Psoas muscle (tissue), 8 donors: Measurements from ENCODE around the gene FHAD1. TPM values are rescaled to one million over a fixed set of nuclear protein-coding genes. Genes with fewer than 3 reads are reported as not detected.

ENCODE experiments used
- ATAC-seq, 4 donors: fragments of 200-7000 bp; cut with Tn5 transposase; one replicate each; pipeline ENCODE4 v1.9.1; 2020; ENCODE audit warnings: moderate library complexity in 3 of 4, mild to moderate bottlenecking in 2 of 4
- DNase-seq, 2 donors: peaks; one replicate each; pipeline ENCODE4 v3.0.0-alpha.2; 2020
- H3K27ac ChIP-seq: fragments of 200-600 bp; one replicate; pipeline ENCODE4 v1.8.0; 2022
- H3K27me3 ChIP-seq, 3 donors: fragments of 200-600 bp in 1 of 3; one replicate each; pipeline versions ENCODE4 v1.6.1 to v1.8.0; 2013 to 2022; ENCODE audit warnings: low read length in 2 of 3, mild to moderate bottlenecking in 2 of 3, moderate library complexity in 1 of 3; ENCODE audit not compliant: insufficient read depth in 3 of 3
- H3K36me3 ChIP-seq, 2 donors: fragments of 200-600 bp in 1 of 2; one replicate each; pipeline versions ENCODE4 v1.6.1 to v1.8.0; 2013 to 2022; ENCODE audit warnings: low read depth in 1 of 2, mild to moderate bottlenecking in 1 of 2, moderate library complexity in 1 of 2; ENCODE audit not compliant: insufficient read depth in 1 of 2
- H3K4me1 ChIP-seq: fragments of 200-600 bp; one replicate; pipeline ENCODE4 v1.8.0; 2022
- H3K4me3 ChIP-seq: fragments of 200-600 bp; one replicate; pipeline ENCODE4 v1.8.0; 2022; ENCODE audit warnings: mild to moderate bottlenecking
- H3K9me3 ChIP-seq: fragments of 200-600 bp; one replicate; pipeline ENCODE4 v1.8.0; 2022
- CTCF ChIP-seq: fragments of 200-600 bp; IDR thresholded peaks from one replicate; pipeline ENCODE4 v1.8.0; 2022; ENCODE audit warnings: antibody characterized with exemption
- WGBS, 3 donors: extraction: QIAGEN DNeasy Blood & Tissue Kit; methylation state at CpG; one replicate each; pipeline versions ENCODE4 v1.1.6 to v1.1.7; 2013; 5-methylcytosine and 5-hydroxymethylcytosine counted together
- intact Hi-C, 2 donors: fragments of 100-400 bp; cut with DNase I; formaldehyde crosslinking; loops; one replicate each; pipeline versions ENCODE4 v1.11.0 to v1.14.2; 2022
- polyA plus RNA-seq, 3 donors: library from polyadenylated mRNA; stranded (reverse); fragments of 200-250 nt; gene quantifications; one replicate each; pipeline ENCODE4 v1.2.3, GENCODE V29; 2013
- total RNA-seq, 4 donors: library from RNA; stranded (reverse); fragmentation: NEBNext Ultra II Directional in 2 of 4; extraction: Animal tissue kit (Norgen Biotek cat#: 25700) in 2 of 4; gene quantifications; one replicate each; pipeline versions ENCODE4 v1.2.1 to v1.2.4, GENCODE V29; 2021 to 2023
- donor health status: healthy with polysubstance abuse.
- donor health status: DM: no; HTN: no; CAD: no; lungs with moderate emphysema.
- donor health status: Bipolar disorder and iron deficiency.
- donor health status: healthy.
- donor health status: DM: yes; HTN: yes; CAD: no.
- donor health status: DM: no; HTN: no; CAD: no.
- donor health status: DM: no; HTN: no; CAD: no.
- donor health status: DM: yes; HTN: yes; CAD: no.

The FHAD1 gene
- total and polyA plus RNA-seq, 7 donors = 0.03 to 0.24 (median 0.06) TPM; not detected in 4

- H3K27ac ChIP-seq = no peak overlapping the region
- no peak for TF ChIP-seq CTCF
- H3K9me3 ChIP-seq = no peaks in the 10 kb centered on the region
- intact Hi-C loops = no loop called here
- H3K27me3 ChIP-seq = peaks cover 0 to 2% (median under 1%) of the 10 kb centered on the region in 3 donors
- ATAC-seq = no peak
- H3K4me1 ChIP-seq = peaks cover 2% of the 10 kb centered on the region
- 88 to 93% (median 91%) methylated on average over 9 of the region's 9 CpGs for WGBS, 3 donors
- no peaks in the 10 kb centered on the region for H3K36me3 ChIP-seq
- H3K4me3 ChIP-seq = no peak overlapping the region
- no peak for DNase-seq
Measured at GRCh38 chr1:15259622-15260007, 12.6 kb downstream of the FHAD1 start.

- no peaks in the 10 kb centered on the region for H3K9me3 ChIP-seq
- H3K27ac ChIP-seq = no peak overlapping the region
- H3K27me3 ChIP-seq = peaks cover 0 to 9% (median 2%) of the 10 kb centered on the region in 3 donors
- H3K36me3 ChIP-seq = no peaks in the 10 kb centered on the region
- TF ChIP-seq CTCF = no peak
- DNase-seq (no peak), ATAC-seq (no peak)
- peaks cover 2% of the 10 kb centered on the region for H3K4me1 ChIP-seq
- intact Hi-C loops = no loop called here
- WGBS, 3 donors = 48 to 64% (median 49%) methylated on average over 12 of the region's 12 CpGs
- no peak overlapping the region for H3K4me3 ChIP-seq
Measured at GRCh38 chr1:15260418-15261154, 13.6 kb downstream of the FHAD1 start.

GRCh38 chr1:15261155-15262002, 14.4 kb downstream of the FHAD1 start:
- Histone ChIP-seq H3K27me3 (peaks cover 0 to 11% (median 2%) of the 10 kb centered on the region in 3 donors), H3K4me1 (peaks cover 2% of the 10 kb centered on the region), H3K36me3 (no peaks in the 10 kb centered on the region), H3K9me3 (no peaks in the 10 kb centered on the region), H3K27ac (no peak overlapping the region), H3K4me3 (no peak overlapping the region)
- 53 to 56% (median 55%) methylated on average over 20 of the region's 20 CpGs for WGBS, 3 donors
- ATAC-seq = peak in 2 of 4 donors; percentile 35 to 37
- intact Hi-C loops = no loop called here
- peak in 1 of 2 donors; percentile 55 for DNase-seq
- TF ChIP-seq CTCF = no peak

GRCh38 chr1:15262003-15262377, 15.0 kb downstream of the FHAD1 start:
- 94 to 96% (median 95%) methylated on average over 2 of the region's 2 CpGs for WGBS, 3 donors
- no peaks in the 10 kb centered on the region for H3K9me3 ChIP-seq
- intact Hi-C loops = no loop called here
- H3K36me3 ChIP-seq = no peaks in the 10 kb centered on the region
- H3K27ac ChIP-seq = no peak overlapping the region
- H3K27me3 ChIP-seq = peaks cover 0 to 13% (median 0%) of the 10 kb centered on the region in 3 donors
- no peak for TF ChIP-seq CTCF
- ATAC-seq (no peak), DNase-seq (no peak)
- peaks cover 2% of the 10 kb centered on the region for H3K4me1 ChIP-seq
- H3K4me3 ChIP-seq = no peak overlapping the region
